OCI-LY3 (cell line): ENCODE data around the gene TRMT6.

Source experiments
- EZH2phosphoT487 ChIP-seq: fragments of 200-600 bp; shearing (Covaris generic); IDR thresholded peaks from 2 replicates; pipeline ENCODE4 v1.6.1; 2018; ENCODE audit warnings: antibody characterized with exemption, mixed run types, low read depth
- TF ChIP-seq, protein P1 (sequence below): fragments of 200-600, 300-600 bp; sonication (generic); IDR thresholded peaks from 2 replicates; pipeline ENCODE4 v1.5.1; 2014; ENCODE audit warnings: antibody characterized with exemption, low read length, low read depth

DNA sequence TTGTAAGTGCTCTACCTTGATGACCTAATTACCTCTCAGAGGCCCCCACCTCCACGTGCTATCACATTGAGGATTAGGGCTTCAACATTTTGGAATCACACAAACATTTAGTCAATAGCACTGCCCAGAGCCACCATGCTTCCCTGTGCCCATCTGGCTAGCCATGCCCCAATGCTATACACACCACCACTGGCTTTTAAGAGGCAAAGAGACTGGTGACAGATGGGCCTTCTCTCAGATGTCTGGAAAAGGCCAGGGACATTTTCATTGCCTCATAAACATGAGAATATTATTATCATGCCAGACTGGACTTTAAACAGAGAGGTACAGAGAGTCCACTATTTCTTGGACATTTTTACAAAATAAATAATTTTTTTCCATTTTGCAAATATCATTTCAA, 29.8 kb downstream of the TRMT6 start:
- TF ChIP-seq, protein P1, sequence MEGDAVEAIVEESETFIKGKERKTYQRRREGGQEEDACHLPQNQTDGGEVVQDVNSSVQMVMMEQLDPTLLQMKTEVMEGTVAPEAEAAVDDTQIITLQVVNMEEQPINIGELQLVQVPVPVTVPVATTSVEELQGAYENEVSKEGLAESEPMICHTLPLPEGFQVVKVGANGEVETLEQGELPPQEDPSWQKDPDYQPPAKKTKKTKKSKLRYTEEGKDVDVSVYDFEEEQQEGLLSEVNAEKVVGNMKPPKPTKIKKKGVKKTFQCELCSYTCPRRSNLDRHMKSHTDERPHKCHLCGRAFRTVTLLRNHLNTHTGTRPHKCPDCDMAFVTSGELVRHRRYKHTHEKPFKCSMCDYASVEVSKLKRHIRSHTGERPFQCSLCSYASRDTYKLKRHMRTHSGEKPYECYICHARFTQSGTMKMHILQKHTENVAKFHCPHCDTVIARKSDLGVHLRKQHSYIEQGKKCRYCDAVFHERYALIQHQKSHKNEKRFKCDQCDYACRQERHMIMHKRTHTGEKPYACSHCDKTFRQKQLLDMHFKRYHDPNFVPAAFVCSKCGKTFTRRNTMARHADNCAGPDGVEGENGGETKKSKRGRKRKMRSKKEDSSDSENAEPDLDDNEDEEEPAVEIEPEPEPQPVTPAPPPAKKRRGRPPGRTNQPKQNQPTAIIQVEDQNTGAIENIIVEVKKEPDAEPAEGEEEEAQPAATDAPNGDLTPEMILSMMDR, result no peak
- no peak for TF ChIP-seq EZH2phosphoT487
